LNCaP clone FGC (cell line): ENCODE data around the gene NALF2.

Experiments used
- DNase-seq: peaks from one replicate; pipeline ENCODE4 v3.0.0-alpha.2; 2011; ENCODE audit warnings: low read depth
- H3K4me3 ChIP-seq: 2 replicates; pipeline ENCODE4 v1.5.1; 2011; ENCODE audit warnings: mild to moderate bottlenecking, low read depth, low read length, control low read depth
- TF ChIP-seq, protein P1 (sequence below): IDR thresholded peaks from 2 replicates; pipeline ENCODE4 v1.5.1; 2012; ENCODE audit warnings: mild to moderate bottlenecking; ENCODE audit not compliant: control insufficient read depth, insufficient read depth; ENCODE audit errors: extremely low read depth

The NALF2 gene

GRCh38 chrX:69506617-69507499, 2.7 kb downstream of the NALF2 start:
- DNase-seq, result no peak
- TF ChIP-seq, protein P1, sequence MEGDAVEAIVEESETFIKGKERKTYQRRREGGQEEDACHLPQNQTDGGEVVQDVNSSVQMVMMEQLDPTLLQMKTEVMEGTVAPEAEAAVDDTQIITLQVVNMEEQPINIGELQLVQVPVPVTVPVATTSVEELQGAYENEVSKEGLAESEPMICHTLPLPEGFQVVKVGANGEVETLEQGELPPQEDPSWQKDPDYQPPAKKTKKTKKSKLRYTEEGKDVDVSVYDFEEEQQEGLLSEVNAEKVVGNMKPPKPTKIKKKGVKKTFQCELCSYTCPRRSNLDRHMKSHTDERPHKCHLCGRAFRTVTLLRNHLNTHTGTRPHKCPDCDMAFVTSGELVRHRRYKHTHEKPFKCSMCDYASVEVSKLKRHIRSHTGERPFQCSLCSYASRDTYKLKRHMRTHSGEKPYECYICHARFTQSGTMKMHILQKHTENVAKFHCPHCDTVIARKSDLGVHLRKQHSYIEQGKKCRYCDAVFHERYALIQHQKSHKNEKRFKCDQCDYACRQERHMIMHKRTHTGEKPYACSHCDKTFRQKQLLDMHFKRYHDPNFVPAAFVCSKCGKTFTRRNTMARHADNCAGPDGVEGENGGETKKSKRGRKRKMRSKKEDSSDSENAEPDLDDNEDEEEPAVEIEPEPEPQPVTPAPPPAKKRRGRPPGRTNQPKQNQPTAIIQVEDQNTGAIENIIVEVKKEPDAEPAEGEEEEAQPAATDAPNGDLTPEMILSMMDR, result no peak
- H3K4me3 ChIP-seq, result peak overlapping the region; percentile 61

DNA sequence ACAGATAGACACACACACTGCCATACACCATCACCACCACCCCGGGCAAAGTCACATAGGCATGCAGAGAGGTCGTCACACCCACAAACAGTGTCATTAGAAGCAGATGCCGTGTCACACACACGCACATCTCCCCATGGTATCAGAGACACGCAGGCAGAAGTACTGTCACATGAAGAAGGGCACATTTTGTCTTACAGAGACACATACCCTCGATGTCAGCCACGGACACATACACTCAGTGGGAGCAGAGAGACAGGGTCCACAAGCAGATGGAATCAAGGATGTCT, 3.3 kb downstream of the NALF2 start:
- TF ChIP-seq, protein P1, result no peak
- no peak overlapping the region for H3K4me3 ChIP-seq
- DNase-seq, result no peak

DNA sequence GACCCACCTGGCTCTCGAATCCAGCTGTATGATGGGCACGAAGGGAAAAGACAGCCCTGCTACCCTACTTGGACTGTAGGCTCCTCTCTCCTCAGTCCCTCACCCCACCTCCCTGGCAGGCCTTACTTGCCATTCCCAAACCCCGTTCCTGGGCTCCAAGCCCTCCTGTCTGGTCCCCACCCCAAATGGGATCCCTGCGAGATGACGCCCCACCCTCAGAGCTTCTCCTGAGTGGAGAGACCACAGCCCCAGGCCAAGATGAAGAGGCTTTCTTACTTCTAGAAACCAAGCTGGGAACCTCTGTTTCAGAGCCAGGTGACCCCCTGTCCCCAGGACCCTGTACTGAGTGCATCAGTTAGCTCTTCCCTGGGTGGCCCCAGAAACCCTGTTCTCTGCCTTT, 4.5 kb downstream of the NALF2 start:
- no peak for DNase-seq
- H3K4me3 ChIP-seq, result no peak overlapping the region
- TF ChIP-seq, protein P1, result no peak

DNA sequence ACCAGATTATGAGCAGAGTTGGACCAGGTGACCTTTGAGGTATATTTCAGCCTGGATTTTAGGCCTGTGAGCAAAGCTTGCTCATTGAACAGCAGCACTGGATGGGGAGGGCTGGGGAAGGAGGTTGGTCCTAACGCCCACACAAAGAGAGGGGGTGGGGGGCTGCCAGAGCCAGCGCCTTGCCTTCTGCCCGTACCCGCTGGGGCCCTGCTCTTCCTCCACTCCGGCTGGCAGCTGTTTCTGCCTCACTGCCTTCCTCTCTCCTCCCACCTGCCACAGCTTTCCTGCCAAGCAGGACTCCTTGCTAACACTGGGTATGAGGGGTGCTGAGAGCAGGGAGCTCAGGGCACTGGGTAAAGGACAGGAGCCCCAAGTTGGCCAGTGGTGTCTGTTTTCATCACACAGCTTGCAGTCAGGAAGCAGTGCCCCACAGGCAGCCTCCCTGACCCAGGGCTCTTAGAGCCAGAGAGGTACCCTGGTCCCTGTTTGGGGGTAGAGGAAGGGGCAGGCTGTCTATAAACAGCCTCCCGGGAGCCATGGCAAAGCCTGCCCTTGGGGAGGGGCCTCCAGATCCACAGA, 6.1 kb downstream of the NALF2 start:
- DNase-seq, result no peak
- TF ChIP-seq, protein P1, result no peak
- no peak overlapping the region for H3K4me3 ChIP-seq

DNA sequence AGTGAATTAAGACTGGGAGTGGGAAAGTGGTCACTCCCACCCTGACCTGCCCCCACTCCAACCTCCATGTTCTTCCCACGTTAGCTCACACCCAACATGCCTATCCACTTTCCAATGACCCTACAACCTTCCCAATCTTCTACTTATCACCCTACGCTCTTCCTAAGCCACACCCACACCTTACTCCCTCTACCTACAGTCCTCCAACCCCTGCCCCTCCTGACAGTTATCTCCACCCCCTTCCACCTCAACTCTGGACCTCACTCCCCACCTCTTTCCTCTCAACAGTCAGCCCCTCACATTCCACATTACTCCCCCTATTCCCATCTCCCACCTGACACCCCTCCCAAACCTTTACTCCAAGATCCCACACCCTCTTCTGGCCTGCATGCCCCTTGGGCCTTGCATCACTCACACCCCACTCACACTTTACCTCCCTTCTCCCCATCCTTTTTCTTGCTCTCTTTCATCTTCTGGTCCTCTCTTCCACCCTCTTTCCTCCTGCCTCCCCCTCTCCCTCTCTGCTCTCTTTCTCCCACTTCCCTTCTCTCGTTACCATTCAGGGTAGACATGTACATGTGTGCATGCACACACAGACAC, 6.9 kb downstream of the NALF2 start:
- DNase-seq, result no peak
- TF ChIP-seq, protein P1, result no peak
- no peak overlapping the region for H3K4me3 ChIP-seq

- H3K4me3 ChIP-seq, result no peak overlapping the region
- no peak for DNase-seq
These were observed 17.9 kb downstream of the NALF2 start for GRCh38 chrX:69522052-69522451.

More at GRCh38 chrX:69522052-69522451, 17.9 kb downstream of the NALF2 start:
- TF ChIP-seq, protein P1, result no peak
